Caco-2 (cell line): ENCODE results near the gene PARD3B. TPM values are rescaled to one million over a fixed set of nuclear protein-coding genes. Genes with fewer than 3 reads are reported as not detected.

Experiments used
- BruUV-seq: library from RNA; stranded (reverse); fragments of 400-500 nt; replicated peaks from 2 replicates; lab custom pipeline; 2021; lab: Mats Ljungman, UMichigan
- CTCF ChIA-PET: fragments of 300-600 bp; sonication (Branson Sonifier 250); formaldehyde crosslinking; loops from one replicate; lab custom pipeline; 2022; ENCODE audit warnings: antibody characterized with exemption; lab: Charles Lee
- POLR2A ChIA-PET: fragments of 300-600 bp; sonication (Branson Sonifier 250); formaldehyde crosslinking; loops from one replicate; lab custom pipeline; 2022; ENCODE audit warnings: antibody characterized with exemption; lab: Charles Lee
- DNase-seq, 2 experiments: peaks; one replicate each; pipeline versions ENCODE4 v3.0.0 to v3.0.0-alpha.2; 2020 to 2022
- H3K27me3 ChIP-seq: replicated peaks from 2 replicates; pipeline ENCODE4 v1.6.0; 2011; ENCODE audit warnings: low read length; ENCODE audit not compliant: control insufficient read depth, insufficient read depth
- H3K36me3 ChIP-seq: 2 replicates; pipeline ENCODE4 v1.5.1; 2011; ENCODE audit warnings: low read length; ENCODE audit not compliant: control insufficient read depth, insufficient read depth
- H3K4me1 ChIP-seq: fragments of 250-450 bp; sonication (Bioruptor Pico); 2 replicates; pipeline ENCODE4 v1.5.1; 2020; ENCODE audit warnings: mild to moderate bottlenecking
- H3K4me3 ChIP-seq: 2 replicates; pipeline ENCODE4 v1.5.1; 2011; ENCODE audit warnings: low read depth, mild to moderate bottlenecking, control low read depth, low read length
- H3K9me3 ChIP-seq: fragments of 250-450 bp; sonication (Bioruptor Pico); 2 replicates; pipeline ENCODE4 v1.5.1; 2020; ENCODE audit warnings: mild to moderate bottlenecking, moderate library complexity
- H3K27ac Mint-ChIP-seq: one replicate; pipeline ENCODE4 v1.8.0; 2022; ENCODE audit warnings: mixed read lengths; ENCODE audit not compliant: unreplicated experiment
- H3K27me3 Mint-ChIP-seq: one replicate; pipeline ENCODE4 v1.8.0; 2022; ENCODE audit warnings: mixed read lengths; ENCODE audit not compliant: insufficient read depth, unreplicated experiment
- H3K36me3 Mint-ChIP-seq: one replicate; pipeline ENCODE4 v1.8.0; 2022; ENCODE audit warnings: mild to moderate bottlenecking, mixed read lengths; ENCODE audit not compliant: insufficient read depth, unreplicated experiment
- H3K4me1 Mint-ChIP-seq: one replicate; pipeline ENCODE4 v1.8.0; 2022; ENCODE audit warnings: low read depth, mixed read lengths; ENCODE audit not compliant: unreplicated experiment
- H3K4me3 Mint-ChIP-seq: one replicate; pipeline ENCODE4 v1.8.0; 2022; ENCODE audit warnings: mild to moderate bottlenecking, moderate library complexity, mixed read lengths; ENCODE audit not compliant: unreplicated experiment
- H3K9me3 Mint-ChIP-seq: one replicate; pipeline ENCODE4 v1.8.0; 2022; ENCODE audit warnings: mixed read lengths; ENCODE audit not compliant: unreplicated experiment
- intact Hi-C: fragments of 100-400 bp; cut with micrococcal nuclease; formaldehyde crosslinking; loops from one replicate; pipeline ENCODE4 v1.10.0; 2022; ENCODE audit not compliant: unreplicated experiment
- total RNA-seq: library from RNA; stranded (reverse); gene quantifications from 2 replicates; pipeline ENCODE4 v1.2.3, GENCODE V29; 2022
- TF ChIP-seq, protein P1 (sequence below), 2 experiments: fragments of 200-600 bp in 1 of 2; IDR thresholded peaks; 1 replicate in 1 of 2; 2 replicates in 1 of 2; pipeline versions ENCODE4 v1.5.1 to v1.8.0; 2011 to 2022; ENCODE audit warnings: antibody characterized with exemption in 1 of 2, control low read depth in 1 of 2, inconsistent platforms in 1 of 2, low read depth in 1 of 2, low read length in 1 of 2, mild to moderate bottlenecking in 1 of 2, moderate library complexity in 1 of 2; ENCODE audit not compliant: insufficient read depth in 1 of 2, severe bottlenecking in 1 of 2, unreplicated experiment in 1 of 2

PARD3B gene
- total RNA-seq, 1 experiment from 2014 or later: 68.9 TPM

GRCh38 chr2:205210494-205210893, 665.2 kb downstream of the PARD3B start:
- Histone ChIP-seq H3K36me3 (no peaks in the 10 kb centered on the region), H3K4me3 (no peak overlapping the region), H3K27me3 (no peaks in the 10 kb centered on the region), H3K9me3 (no peaks in the 10 kb centered on the region), H3K4me1 (peaks cover 10% of the 10 kb centered on the region)
- no peak for DNase-seq
- Mint-ChIP-seq H3K4me3 (no peak overlapping the region), H3K9me3 (no peaks in the 10 kb centered on the region), H3K27me3 (no peaks in the 10 kb centered on the region), H3K36me3 (no peaks in the 10 kb centered on the region), H3K4me1 (peaks cover 13% of the 10 kb centered on the region), H3K27ac (no peak overlapping the region)
- CTCF ChIA-PET: no interaction called here
- intact Hi-C loops: no loop called here
- POLR2A ChIA-PET: no interaction called here
- no TSS peak for BruUV-seq
- TF ChIP-seq, protein P1, sequence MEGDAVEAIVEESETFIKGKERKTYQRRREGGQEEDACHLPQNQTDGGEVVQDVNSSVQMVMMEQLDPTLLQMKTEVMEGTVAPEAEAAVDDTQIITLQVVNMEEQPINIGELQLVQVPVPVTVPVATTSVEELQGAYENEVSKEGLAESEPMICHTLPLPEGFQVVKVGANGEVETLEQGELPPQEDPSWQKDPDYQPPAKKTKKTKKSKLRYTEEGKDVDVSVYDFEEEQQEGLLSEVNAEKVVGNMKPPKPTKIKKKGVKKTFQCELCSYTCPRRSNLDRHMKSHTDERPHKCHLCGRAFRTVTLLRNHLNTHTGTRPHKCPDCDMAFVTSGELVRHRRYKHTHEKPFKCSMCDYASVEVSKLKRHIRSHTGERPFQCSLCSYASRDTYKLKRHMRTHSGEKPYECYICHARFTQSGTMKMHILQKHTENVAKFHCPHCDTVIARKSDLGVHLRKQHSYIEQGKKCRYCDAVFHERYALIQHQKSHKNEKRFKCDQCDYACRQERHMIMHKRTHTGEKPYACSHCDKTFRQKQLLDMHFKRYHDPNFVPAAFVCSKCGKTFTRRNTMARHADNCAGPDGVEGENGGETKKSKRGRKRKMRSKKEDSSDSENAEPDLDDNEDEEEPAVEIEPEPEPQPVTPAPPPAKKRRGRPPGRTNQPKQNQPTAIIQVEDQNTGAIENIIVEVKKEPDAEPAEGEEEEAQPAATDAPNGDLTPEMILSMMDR (IDR thresholded peaks at IDR 0.05; ENCODE audit: insufficient read depth in 1 of 2, low read depth in 1 of 2, low read length in 1 of 2, severe bottlenecking in 1 of 2, unreplicated experiment in 1 of 2): no peak

DNA sequence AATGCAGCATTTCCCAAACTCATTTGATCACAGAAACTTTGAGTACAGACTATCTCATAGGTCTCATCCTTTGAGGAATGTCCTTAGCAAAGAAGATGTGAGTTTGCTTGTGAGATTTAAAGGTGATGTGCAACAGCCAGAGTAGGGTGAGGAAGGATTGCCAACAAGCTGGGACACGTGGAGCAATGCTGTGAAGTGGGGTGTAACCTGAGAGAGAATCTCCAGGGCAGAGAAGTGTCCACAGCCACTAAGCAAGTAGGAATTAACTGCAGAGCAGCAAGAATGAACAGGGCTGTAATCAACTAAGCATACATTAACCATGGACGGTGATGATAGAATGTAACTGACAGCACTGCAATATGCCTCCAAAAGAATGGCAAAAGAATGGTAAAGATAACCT, 667.1 kb downstream of the PARD3B start:
- no peak for DNase-seq
- H3K4me1 Mint-ChIP-seq: peaks cover 24% of the 10 kb centered on the region
- H3K4me3 Mint-ChIP-seq: no peak overlapping the region
- H3K36me3 ChIP-seq: no peaks in the 10 kb centered on the region
- POLR2A ChIA-PET: no interaction called here
- no TSS peak for BruUV-seq
- no peaks in the 10 kb centered on the region for H3K9me3 ChIP-seq
- intact Hi-C loops: no loop called here
- TF ChIP-seq, protein P1 (IDR thresholded peaks at IDR 0.05; ENCODE audit: insufficient read depth in 1 of 2, low read depth in 1 of 2, low read length in 1 of 2, severe bottlenecking in 1 of 2, unreplicated experiment in 1 of 2): no peak
- no peaks in the 10 kb centered on the region for H3K27me3 Mint-ChIP-seq
- H3K9me3 Mint-ChIP-seq: no peaks in the 10 kb centered on the region
- peak overlapping the region; percentile 17 for H3K27ac Mint-ChIP-seq
- no peak overlapping the region for H3K4me3 ChIP-seq
- H3K4me1 ChIP-seq: peaks cover 27% of the 10 kb centered on the region
- H3K36me3 Mint-ChIP-seq: peaks cover 3% of the 10 kb centered on the region
- no peaks in the 10 kb centered on the region for H3K27me3 ChIP-seq
- CTCF ChIA-PET: no interaction called here

GRCh38 chr2:205216092-205216491, 670.8 kb downstream of the PARD3B start:
- BruUV-seq: no TSS peak
- peaks cover 41% of the 10 kb centered on the region for H3K4me1 Mint-ChIP-seq

More at GRCh38 chr2:205216092-205216491, 670.8 kb downstream of the PARD3B start:
- H3K27ac Mint-ChIP-seq: peak overlapping the region; percentile 78
- H3K9me3 Mint-ChIP-seq: no peaks in the 10 kb centered on the region
- Histone ChIP-seq H3K4me3 (no peak overlapping the region), H3K4me1 (peaks cover 52% of the 10 kb centered on the region), H3K9me3 (no peaks in the 10 kb centered on the region), H3K27me3 (no peaks in the 10 kb centered on the region), H3K36me3 (no peaks in the 10 kb centered on the region; the same call in 1 of the 2 replicates)
- no peaks in the 10 kb centered on the region for H3K27me3 Mint-ChIP-seq
- peak in 1 of 2 experiments; percentile 54 for DNase-seq
- intact Hi-C loops: loop anchor here (1.0 to 2.0 kb wide), 5 partner anchors 145 to 463 kb away; no protein-coding TSS in a partner anchor
- TF ChIP-seq, protein P1 (IDR thresholded peaks at IDR 0.05; ENCODE audit: insufficient read depth in 1 of 2, low read depth in 1 of 2, low read length in 1 of 2, severe bottlenecking in 1 of 2, unreplicated experiment in 1 of 2): no peak
- H3K36me3 Mint-ChIP-seq: peaks cover 10% of the 10 kb centered on the region
- CTCF ChIA-PET: no interaction called here
- no peak overlapping the region for H3K4me3 Mint-ChIP-seq
- POLR2A ChIA-PET: no interaction called here
